Calu3 (cell line): ENCODE measurements around the gene TMEM178B. TPM values are rescaled to one million over a fixed set of nuclear protein-coding genes. Genes with fewer than 3 reads are reported as not detected.
"Not testable (repeated sequence)": the region's sequence is repeated elsewhere in the genome, so short reads cannot be mapped to it uniquely, and the experiment has no call there.

Experiments used
- BruUV-seq: library from RNA; stranded (reverse); fragments of 400-500 nt; replicated peaks from 2 replicates; lab custom pipeline; 2021; lab: Mats Ljungman, UMichigan
- CTCF ChIA-PET: fragments of 300-600 bp; sonication (Branson Sonifier 250); formaldehyde crosslinking; loops from one replicate; lab custom pipeline; 2022; ENCODE audit warnings: antibody characterized with exemption; lab: Charles Lee
- DNase-seq: peaks from one replicate; pipeline ENCODE4 v3.0.0; 2022
- H3K27ac Mint-ChIP-seq: one replicate; pipeline ENCODE4 v1.8.0; 2022; ENCODE audit warnings: mixed read lengths; ENCODE audit not compliant: unreplicated experiment
- H3K27me3 Mint-ChIP-seq: one replicate; pipeline ENCODE4 v1.8.0; 2022; ENCODE audit warnings: mixed read lengths; ENCODE audit not compliant: unreplicated experiment
- H3K36me3 Mint-ChIP-seq: one replicate; pipeline ENCODE4 v1.8.0; 2022; ENCODE audit warnings: mild to moderate bottlenecking, moderate library complexity, mixed read lengths; ENCODE audit not compliant: insufficient read depth, unreplicated experiment
- H3K4me1 Mint-ChIP-seq: one replicate; pipeline ENCODE4 v1.8.0; 2022; ENCODE audit warnings: mild to moderate bottlenecking, low read depth, mixed read lengths; ENCODE audit not compliant: unreplicated experiment
- H3K4me3 Mint-ChIP-seq: one replicate; pipeline ENCODE4 v1.8.0; 2022; ENCODE audit warnings: mild to moderate bottlenecking, low read depth, moderate library complexity, mixed read lengths; ENCODE audit not compliant: unreplicated experiment
- H3K9me3 Mint-ChIP-seq: one replicate; pipeline ENCODE4 v1.8.0; 2022; ENCODE audit warnings: low read depth, mixed read lengths; ENCODE audit not compliant: unreplicated experiment
- CTCF ChIP-seq: fragments of 200-600 bp; IDR thresholded peaks from one replicate; pipeline ENCODE4 v1.8.0; 2022; ENCODE audit warnings: antibody characterized with exemption; ENCODE audit not compliant: unreplicated experiment
- intact Hi-C: fragments of 100-400 bp; cut with micrococcal nuclease; formaldehyde crosslinking; loops from one replicate; pipeline ENCODE4 v1.10.0; 2022; ENCODE audit not compliant: unreplicated experiment
- total RNA-seq: library from RNA; stranded (reverse); gene quantifications from 2 replicates; pipeline ENCODE4 v1.2.3, GENCODE V29; 2022

TMEM178B gene
- total RNA-seq, 1 experiment from 2014 or later, result 1.5 TPM

- peak overlapping the region; percentile 42 for H3K27ac Mint-ChIP-seq
- no peak for TF ChIP-seq CTCF
- no peaks in the 10 kb centered on the region for H3K27me3 Mint-ChIP-seq
- CTCF ChIA-PET, result interaction anchor here (0.8 kb wide), 1 partner anchor 148 kb away, joined by 3 read pairs; no protein-coding TSS in a partner anchor
- intact Hi-C loops, result loop anchor here (5.0 kb wide), 1 partner anchor 90 kb away; the partner anchor contains the start of gene TMEM178B
- H3K36me3 Mint-ChIP-seq, result no peaks in the 10 kb centered on the region
- BruUV-seq, result no TSS peak
- H3K4me1 Mint-ChIP-seq, result peaks cover 61% of the 10 kb centered on the region
- DNase-seq, result peak; percentile 69
- H3K4me3 Mint-ChIP-seq, result peak overlapping the region; percentile 4
- peaks cover 2% of the 10 kb centered on the region for H3K9me3 Mint-ChIP-seq
Observed at GRCh38 chr7:141161550-141162535, 88.0 kb downstream of the TMEM178B start.

GRCh38 chr7:141165521-141165920, 91.7 kb downstream of the TMEM178B start:
- BruUV-seq, result no TSS peak
- no peak for TF ChIP-seq CTCF
- DNase-seq, result no peak
- CTCF ChIA-PET, result interaction anchor here (1.1 kb wide), 1 partner anchor 10 kb away, joined by 3 read pairs; no protein-coding TSS in a partner anchor
- Mint-ChIP-seq H3K36me3 (no peaks in the 10 kb centered on the region), H3K9me3 (no peaks in the 10 kb centered on the region), H3K4me1 (peaks cover 27% of the 10 kb centered on the region), H3K27ac (no peak overlapping the region), H3K4me3 (no peak overlapping the region), H3K27me3 (no peaks in the 10 kb centered on the region)
- intact Hi-C loops, result no loop called here

- intact Hi-C loops, result no loop called here
- Mint-ChIP-seq H3K4me3 (no peak overlapping the region), H3K4me1 (peaks cover 13% of the 10 kb centered on the region), H3K36me3 (no peaks in the 10 kb centered on the region), H3K27me3 (no peaks in the 10 kb centered on the region), H3K27ac (no peak overlapping the region), H3K9me3 (no peaks in the 10 kb centered on the region)
- BruUV-seq, result no TSS peak
- CTCF ChIA-PET, result no interaction called here
- no peak for DNase-seq
- no peak for TF ChIP-seq CTCF
Observed at GRCh38 chr7:141166926-141167325, 93.1 kb downstream of the TMEM178B start.

GRCh38 chr7:141167381-141167964, 93.6 kb downstream of the TMEM178B start:
- TF ChIP-seq CTCF, result no peak
- Mint-ChIP-seq H3K36me3 (no peaks in the 10 kb centered on the region), H3K4me1 (peaks cover 8% of the 10 kb centered on the region), H3K27me3 (no peaks in the 10 kb centered on the region), H3K27ac (no peak overlapping the region), H3K4me3 (no peak overlapping the region), H3K9me3 (no peaks in the 10 kb centered on the region)
- CTCF ChIA-PET, result no interaction called here
- BruUV-seq, result no TSS peak
- intact Hi-C loops, result no loop called here
- no peak for DNase-seq

- H3K4me3 Mint-ChIP-seq, DNase-seq, intact Hi-C loops, H3K27me3 Mint-ChIP-seq, H3K27ac Mint-ChIP-seq, BruUV-seq, H3K36me3 Mint-ChIP-seq, H3K9me3 Mint-ChIP-seq, CTCF ChIA-PET, H3K4me1 Mint-ChIP-seq: not testable (repeated sequence)
Observed at GRCh38 chr7:141169157-141169556, 95.3 kb downstream of the TMEM178B start.

GRCh38 chr7:141175728-141176127, 101.9 kb downstream of the TMEM178B start:
- H3K9me3 Mint-ChIP-seq, H3K36me3 Mint-ChIP-seq, CTCF ChIA-PET, H3K27ac Mint-ChIP-seq, H3K4me1 Mint-ChIP-seq, H3K27me3 Mint-ChIP-seq, H3K4me3 Mint-ChIP-seq, intact Hi-C loops, BruUV-seq, DNase-seq: not testable (repeated sequence)
